GM21367 (cell line): ENCODE data around the gene TEAD1.

Source experiments
- ATAC-seq: cut with Tn5 transposase; IDR thresholded peaks from one replicate; pipeline ENCODE4 v1.9.1; 2021; ENCODE audit not compliant: unreplicated experiment

The TEAD1 gene

DNA sequence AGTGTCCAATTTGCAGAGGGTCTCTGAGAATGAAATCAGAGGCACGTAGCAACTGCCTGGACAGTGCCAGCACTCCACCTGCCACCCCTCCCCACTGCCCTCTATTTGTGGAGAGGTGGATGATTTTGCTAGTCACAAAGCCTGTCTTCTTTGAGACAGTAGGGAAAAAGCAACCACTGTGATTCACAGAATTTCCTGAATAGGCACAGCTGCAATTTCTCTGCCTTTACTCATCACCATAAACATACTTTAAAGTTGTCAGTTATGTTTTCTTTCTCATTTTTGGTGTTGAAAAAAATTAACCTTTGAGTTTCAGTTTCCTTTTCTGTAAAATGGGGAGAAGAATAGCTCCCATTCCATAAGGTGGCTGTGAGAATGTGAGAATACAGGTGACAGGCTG is 134.3 kb downstream of the TEAD1 start:
- no peak for ATAC-seq

DNA sequence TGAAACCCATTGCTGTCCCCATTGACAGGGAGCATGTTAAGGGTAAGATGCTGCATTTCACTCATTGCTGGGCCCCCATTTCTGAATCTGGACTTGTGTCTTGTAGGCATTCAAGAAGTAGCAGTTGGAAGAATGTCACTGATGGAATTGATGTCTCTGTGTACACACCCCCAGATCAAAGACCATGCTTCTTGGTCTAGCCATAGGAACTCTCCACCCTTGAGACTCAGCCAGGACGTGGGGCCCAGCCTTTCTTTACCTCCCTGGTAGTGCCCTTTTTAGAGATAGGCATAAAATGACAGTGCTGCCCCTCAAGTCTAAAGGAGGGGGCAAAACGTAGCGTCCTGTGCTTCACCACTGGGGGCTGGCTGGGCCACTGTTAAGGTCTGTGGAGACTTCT is 135.1 kb downstream of the TEAD1 start:
- no peak for ATAC-seq

DNA sequence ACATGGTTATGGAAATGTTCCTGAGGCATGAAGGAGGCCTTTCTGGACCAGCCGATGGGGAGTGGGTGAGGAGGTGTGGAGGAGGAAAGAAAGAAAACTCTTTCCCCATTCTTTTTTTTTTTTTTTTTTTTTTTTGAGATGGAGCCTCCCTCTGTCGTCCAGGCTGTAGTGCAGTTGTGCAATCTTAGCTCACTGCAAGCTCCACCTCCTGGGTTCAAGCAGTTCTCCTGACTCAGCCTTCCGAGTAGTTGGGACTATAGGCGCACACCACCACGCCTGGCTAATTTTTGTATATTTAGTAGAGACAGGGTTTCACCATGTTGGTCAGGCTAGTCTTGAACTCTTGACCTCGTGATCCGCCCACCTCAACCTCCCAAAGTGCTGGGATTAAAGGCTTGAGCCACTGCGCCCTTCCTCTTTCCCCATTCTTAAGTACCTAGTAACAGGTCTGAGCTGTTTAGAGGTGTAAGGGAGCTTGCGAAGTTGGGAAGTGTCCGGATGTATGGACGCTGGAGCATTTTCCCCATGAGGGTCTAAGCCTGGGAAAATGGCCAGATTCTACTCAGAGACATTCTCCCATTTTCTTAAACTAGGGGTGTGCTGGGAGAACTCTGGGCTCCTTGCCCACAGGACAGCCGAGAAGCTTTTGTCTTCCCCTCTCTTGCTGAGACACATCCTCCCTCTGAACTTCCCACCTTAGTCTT is 135.8 kb downstream of the TEAD1 start:
- ATAC-seq, result no peak

DNA sequence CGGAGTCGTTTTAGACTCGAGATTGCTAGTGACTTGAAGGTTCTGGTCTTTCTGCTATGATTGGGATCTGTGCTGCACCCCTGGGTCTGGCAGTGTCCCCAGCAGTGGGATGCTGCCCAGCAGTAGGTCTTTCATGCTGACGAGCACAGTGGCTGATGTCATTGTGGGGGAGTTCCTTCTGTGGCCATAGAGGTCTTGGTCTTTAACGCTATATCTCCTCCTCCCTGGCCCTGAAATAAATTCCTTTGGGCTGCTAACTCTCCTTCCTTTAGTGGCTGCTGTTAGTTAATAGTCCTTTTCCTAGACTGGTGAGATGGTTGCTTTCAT is 136.3 kb downstream of the TEAD1 start:
- ATAC-seq, result no peak

DNA sequence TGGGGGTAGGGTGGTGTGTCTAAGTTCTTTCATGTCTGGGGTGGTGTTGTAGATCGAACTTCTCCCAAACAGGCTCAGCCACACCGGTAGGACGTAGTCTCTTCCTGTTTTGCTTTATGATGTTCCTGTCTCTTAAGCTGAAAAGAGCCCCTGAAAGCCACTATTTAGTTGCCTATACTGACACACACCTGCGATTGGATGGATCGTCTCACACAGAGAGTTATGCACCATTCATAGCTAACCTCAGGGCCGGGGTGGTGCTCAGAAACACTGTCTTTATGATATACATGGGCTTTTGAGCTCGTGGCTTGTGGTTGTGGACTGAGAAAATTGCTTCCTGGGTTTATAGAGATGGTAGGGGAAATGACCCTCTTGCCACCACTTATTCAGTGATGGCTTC is 137.6 kb downstream of the TEAD1 start:
- no peak for ATAC-seq

DNA sequence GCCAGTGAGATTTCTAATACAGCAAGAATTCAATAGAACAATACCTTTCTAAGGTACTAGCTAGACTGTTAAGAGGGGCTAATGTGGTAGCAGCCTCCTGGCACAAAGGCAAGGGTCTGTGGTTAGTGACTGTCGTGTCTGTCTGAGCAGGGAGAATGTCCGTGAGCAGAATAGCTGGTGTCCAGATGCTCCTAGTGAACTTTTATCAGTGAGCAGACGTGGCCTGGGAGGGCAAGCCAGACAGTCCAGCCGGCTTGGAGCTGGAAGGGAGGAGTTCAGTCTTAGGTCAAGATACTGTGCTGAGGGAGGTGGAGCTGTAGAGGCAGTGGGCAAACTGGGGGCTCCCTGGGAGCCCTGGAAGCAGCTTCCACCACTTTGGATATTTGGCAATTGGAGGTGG is 138.6 kb downstream of the TEAD1 start:
- no peak for ATAC-seq

DNA sequence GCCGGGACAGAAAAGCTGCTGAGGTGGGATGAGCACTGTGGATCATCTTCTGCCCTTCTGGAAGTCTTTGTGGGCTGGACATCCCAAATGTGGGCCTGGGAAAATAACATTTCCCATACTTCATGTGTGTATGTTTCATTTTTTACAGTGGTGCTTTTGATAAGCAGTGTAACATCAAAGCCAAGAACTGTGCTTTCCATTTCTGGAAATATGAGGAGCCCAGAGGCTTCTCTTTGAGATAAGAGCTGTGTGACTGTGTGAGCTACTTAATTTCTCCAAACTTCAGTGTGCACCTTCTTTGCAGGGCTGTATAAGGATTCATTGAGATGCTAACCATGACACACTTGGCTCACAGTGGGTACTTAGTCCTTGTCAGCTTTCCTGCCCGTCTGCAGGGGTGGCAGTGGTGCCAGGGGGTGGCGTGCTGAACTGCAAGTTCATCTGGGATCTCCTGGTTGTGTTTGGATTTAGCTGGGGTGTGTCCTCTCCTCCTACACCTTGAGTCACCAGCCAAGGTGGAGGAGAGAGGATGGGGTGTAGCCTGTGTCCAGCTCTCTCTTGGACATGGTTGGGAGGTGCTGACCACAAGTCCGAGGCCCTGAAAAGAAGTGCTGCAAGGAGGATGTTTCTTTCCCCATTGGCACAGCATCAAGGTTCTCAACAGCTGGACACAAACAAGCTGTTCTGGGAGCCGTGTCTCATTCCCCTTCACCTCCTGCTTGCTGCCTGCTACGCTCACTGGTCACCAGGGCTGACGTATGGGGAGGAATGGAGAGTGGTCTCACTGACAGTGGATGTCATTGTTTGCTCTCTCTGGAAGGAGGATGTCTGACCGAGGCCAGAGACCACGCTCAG is 139.4 kb downstream of the TEAD1 start:
- no peak for ATAC-seq

DNA sequence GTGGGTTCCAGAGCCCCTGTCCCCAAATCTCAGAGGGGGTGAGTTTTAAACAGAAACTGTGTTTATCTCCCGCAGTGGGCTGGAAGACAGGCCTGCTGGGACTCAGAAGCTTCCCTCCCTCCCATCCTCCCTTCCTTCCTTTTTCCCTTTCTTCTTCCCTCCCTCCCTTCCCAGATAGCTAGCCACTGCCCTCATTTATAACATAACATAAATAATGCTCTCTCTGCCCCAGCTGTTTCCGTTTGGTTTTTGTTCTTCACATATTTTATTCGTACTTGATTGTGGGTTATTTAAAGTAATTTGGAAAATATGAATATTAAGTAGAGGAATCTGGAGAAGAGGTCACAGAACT is 140.9 kb downstream of the TEAD1 start:
- no peak for ATAC-seq

DNA sequence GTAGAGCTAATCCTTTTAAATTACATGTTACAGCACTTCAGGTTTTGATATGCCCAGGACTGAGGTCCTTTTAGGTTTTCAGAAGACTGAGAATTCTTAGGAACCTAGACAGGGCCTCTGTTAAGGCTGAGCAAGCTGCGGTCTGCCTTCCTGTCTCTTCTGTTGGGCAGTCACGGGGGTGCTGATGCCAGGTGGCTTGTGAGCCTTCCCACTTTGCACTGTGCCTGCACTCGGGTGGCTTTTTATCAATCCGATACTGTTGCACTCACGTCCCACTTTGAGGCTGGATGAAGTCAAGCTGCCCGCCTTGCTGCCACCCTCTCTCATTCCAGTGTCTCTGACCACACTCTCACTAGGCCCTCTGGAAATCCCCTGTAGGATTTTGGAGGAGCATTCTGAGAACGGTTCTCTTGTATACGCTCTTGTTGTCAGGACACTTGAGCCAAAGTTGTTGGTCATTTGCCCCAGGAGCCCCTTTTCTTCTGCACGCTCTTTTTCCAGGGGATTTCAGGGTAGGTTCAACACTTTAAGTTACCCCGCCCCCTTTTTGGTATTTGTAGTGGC is 141.8 kb downstream of the TEAD1 start:
- no peak for ATAC-seq

DNA sequence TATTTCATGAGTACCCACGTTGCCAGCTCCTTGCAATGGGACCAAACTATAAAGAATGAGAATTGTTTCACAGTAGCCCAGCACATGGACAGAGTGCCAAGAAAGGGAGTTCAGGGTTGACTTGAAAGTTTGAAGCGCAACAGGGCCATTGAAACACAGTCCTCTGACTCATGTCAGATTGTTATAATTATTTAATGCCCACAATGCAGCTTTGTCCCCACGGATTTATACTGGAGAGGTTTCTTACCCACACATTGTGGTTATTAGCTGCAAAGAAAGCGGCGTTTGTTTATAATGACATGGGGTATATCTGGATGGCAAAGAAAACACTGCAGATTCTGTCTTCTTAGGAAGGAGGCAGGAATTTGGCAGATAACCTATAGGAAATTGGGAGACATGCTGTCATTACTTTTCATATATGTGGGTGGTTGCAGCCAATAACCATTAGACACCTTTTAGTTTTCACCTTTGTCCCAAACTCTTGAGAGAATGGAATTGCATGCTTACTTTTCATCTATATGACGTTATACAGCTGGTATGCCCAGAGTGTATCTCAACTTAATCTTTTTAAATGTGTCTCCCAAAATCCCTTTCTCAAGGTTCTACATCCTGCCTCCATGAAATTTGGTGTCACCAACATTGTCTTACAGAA is 143.6 kb downstream of the TEAD1 start:
- no peak for ATAC-seq

DNA sequence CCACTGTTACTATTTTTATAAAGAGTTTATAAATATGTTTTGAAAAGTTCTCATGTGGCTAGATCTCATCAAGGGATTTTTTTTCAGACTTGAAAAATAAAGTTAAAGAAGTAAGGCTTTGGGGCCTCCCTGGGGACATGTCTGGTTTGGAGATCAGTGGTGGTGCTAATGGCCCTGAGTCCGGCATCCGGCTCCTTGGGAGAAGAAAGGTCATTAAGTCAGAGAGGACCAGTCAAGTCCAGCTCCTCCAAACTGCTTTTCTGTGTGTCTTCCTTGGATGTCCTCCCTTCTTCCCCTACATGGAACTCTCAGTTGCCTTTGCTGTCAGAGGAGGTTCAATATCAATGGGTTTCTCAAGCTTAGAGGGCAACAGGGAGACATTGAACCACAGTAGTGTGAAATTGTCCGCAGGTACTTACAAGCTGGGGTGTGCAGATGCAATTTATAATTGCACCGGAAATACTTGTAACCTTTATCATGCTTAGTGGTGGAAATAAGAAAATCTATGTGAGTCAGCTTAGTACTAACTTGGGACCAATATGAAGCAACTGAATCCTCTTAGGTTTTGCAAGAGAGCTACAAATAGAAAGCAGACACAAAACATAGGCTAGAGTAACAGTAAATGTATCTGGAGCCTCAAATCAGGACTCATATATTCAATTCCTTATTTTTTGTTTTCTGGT is 144.3 kb downstream of the TEAD1 start:
- no peak for ATAC-seq

DNA sequence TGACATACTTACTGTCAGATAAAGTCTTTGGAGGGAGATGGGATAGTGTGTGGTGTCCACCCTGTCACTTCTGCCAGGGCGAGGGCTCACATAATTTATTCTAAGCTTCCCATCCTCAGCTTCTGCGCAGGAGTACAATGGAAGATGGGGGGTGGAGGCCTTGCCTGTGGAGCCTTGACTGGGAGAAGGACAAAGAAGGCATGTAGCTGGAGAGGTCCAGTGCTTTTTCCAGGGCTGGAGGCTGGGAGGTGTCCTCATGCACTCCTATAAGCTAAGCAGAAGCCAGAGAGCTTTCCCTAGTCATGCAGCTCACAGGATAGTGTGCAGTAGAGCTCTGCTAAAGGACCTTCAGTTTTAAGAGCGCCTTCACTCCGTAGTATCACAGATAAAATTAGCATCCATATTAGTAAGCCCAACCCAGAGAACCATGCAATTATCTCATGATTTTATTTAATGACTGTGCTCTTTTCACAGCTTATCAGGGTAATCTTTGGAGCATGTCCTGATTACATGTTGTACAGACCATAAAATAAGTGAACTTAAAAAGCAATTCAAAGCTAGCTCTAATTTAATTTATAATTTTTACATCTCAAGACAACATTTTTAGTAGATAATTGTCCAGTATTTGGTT is 148.3 kb downstream of the TEAD1 start:
- ATAC-seq, result no peak

DNA sequence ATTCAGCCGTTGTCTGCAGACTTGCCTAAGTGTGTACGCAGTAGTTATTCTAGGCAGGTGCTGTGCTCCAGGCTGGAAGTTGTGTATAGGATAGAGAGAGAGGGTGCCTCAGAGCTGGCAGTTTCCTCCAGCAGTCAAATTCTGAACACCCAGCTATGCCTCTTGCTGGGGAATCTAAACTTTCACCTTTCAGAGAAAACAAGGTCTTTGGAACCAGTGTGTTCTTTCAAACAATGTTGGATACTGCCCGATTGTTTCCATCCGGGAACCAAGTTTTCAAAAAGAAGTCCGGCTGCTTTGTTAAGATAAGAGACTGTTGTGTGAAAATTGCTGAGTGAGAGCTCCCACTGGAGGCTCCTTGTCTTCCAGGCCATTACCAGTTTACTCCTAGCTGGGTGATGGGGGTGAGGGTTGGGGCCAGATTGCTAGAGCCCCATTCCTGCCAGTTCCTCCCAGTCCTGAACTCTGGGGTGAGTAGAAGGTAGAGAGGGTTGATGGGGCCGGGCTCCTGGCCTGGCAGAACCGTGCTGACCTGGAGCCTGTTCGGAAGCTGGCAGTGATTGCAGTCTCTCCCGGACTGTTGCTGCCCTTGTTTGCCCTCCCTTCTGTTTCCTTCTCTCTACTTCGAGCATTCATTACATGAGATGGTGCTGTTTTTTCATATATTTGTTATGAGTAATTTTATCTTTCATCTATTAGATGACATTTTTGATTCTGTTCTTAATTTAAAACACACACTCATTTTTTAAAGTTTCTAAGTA is 150.2 kb downstream of the TEAD1 start:
- ATAC-seq, result no peak

DNA sequence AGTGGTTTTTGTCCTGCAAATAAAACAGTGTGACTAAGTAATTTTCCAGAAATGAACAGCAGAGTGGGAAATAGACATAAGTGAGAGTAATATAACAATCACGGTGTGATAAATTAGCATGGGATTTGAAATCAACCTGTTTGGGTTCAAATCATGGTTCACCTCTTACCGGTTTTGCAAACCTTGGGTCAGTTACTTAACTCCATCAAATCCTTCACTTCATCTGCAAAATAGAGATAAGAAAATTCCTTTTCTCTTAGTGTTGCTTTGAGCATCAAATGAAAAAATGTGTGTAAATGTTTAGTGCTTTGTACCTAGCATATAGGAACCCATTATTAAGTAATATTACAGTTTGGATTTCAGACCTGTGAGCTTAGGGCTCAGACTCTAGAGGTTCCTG is 152.2 kb downstream of the TEAD1 start:
- ATAC-seq, result no peak

DNA sequence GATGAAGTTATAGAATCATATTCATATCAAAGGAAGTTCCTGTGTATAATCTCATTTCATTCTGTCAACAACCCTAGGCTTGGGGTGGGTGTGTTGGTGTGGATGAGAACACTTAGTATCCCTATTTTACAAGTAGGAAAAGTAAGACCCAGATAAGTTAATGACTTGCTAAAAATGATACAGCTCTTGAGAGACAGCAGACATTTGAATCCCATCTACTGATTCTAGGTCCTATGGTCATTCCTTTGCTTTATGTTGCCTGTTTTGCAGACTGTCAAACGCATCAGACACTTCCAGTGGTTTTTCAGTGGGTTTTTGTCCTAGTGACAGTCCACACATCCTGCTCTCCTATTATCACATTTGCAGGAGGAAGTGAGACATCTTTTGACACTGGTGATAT is 153.1 kb downstream of the TEAD1 start:
- ATAC-seq, result no peak

DNA sequence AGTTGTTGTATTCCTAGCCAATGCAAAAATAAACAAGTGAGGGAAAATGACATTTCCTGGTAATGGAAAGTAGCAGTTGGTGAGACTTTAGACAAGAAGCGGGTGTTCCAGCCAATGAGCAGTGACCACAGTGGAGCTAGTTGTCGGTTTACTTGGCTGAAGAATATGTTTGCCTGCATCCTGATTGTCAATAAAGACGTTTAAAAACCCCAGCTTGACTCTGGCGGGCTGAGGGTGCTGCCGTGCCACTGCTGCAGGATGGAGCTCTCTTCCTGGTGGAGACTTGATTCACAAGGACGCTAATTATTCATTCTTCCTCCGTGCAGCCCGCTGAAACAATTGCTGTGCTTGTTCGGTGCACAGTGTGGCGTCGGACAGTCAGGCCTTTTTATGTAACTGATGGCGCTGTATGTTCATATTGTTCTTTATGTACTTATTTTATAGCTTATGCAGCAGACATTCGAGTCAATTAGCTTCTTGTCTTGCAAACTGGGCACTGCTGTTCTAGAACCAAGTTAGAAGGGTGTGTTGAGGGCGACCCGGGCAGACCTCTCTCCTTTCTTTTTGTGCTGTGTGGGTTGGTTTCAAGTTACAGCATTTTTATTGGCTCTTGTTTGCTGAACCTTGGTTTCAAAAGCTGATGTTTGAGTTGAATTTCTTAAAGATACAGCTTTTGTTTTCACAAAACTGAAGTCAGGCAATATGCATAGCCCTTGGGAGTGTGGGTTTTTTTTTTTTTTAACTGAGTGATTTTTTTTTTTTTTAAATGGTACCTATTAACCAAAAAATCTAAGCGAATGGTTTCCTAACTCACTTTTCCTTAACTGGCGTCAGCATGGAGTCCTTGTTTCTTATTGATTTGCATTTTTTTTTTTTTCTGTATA is 153.9 kb downstream of the TEAD1 start:
- ATAC-seq, result peak; percentile 85

DNA sequence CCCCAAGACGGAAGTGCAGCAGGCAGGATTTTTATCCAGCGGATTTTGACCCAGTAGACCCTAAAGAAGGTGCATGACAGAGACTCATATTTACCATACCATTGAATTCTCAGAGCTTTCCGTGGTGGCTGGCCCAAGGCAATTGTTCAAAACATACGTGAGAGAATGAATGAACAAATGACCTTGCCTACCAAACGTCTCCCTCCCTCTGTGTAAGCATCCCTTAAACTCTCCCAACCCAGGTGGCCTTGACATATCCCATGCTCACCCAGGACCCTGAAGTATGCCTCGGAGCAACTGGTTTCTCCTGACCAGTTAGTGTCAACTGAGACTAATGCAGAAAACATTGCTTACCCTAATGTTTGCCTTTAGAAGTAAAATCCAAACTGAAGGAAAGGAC is 154.9 kb downstream of the TEAD1 start:
- no peak for ATAC-seq

DNA sequence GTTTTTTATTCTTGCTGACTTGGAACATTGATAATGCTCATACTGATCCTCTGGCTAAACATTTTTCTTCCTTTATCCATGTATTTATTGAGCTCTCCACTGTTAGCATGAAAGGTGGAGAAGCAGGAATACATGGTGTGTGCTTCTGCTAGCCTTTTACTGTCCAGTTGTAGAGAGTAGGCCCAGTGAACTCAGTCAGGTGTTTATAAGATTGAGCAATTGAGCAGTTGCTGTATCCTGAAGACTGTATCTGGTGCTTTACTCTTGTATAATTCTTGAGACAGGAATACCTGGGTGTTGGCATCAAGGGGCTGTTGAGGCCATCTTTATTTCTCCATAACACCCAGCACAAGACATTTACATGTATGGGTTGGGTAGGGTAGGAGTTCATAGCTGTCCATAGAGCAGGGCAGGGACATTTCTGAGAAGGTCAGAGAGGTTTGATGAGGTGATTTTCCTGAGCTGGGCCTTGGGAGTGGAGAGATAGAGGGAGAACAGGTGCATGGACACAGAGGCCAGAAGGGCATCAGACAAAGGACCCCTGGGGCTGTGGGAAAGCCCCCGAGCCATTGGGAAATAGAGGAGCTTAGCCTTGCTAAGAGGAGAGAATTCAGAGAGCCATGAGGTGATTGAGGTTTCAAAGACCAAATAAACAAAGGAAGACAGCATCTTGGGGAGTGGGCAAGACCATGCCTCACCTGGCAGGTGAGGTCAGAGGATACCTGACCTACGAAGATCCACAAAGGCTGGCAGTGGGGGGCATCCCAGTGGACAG is 155.5 kb downstream of the TEAD1 start:
- ATAC-seq, result no peak
